ENCODE results near the gene TTLL5. TPM values are rescaled to one million over a fixed set of nuclear protein-coding genes. Genes with fewer than 3 reads are reported as not detected.

The TTLL5 gene
- polyA plus RNA-seq, 1 donor: 15.8 TPM

GRCh38 chr14:75702122-75702521, 41.1 kb downstream of the TTLL5 start:
- DNase-seq: no peak

DNA sequence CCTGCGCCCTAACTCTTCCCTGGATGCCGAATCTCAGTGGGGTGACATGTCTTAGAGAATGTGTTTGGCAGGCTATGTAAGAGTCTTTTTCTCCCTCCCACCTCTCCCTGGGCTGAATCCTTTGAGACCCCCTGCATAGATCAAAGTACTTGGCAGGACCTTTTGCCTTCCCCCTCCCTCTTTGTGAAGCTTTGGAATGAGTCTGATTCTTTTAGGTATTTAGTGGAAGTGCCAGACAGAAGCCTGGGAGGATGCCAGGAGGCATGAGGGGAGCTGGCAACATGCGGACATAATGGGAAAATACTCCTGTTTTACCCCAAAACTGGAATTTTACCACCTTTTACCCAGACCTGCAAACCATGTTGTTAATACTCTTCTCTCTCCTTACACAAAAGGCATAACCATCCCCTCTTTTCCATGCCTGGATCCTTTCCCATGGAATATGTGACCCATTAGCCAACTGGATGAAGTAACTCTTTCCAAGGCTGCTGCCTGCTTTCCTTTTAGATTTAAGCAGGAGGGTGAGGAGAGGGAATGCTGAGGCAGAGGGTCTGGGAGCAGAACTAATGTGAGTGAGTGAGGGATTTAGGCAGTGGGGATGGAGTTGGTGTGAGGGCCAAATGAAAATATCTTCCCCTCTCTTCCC, 41.7 kb downstream of the TTLL5 start:
- peak; percentile 83 for DNase-seq

DNA sequence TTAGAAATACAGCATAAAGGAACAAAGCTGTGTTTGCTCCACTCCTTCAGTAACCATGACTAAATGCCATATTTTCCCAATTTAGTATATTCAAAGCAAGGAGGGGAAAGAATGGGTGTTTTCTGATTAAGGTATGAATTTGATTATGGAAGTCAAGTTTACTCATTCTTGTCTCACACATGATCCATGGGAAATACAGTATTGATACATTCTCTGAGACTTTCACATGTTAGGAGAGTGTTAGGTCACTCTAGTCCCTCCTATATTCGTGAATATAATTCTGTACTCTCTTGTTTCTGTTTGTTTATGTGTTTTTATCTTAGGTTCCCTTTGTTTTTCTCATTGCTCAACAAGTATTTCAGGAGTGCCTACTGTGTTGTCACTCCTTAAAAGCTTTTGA, 42.4 kb downstream of the TTLL5 start:
- no peak for DNase-seq

DNA sequence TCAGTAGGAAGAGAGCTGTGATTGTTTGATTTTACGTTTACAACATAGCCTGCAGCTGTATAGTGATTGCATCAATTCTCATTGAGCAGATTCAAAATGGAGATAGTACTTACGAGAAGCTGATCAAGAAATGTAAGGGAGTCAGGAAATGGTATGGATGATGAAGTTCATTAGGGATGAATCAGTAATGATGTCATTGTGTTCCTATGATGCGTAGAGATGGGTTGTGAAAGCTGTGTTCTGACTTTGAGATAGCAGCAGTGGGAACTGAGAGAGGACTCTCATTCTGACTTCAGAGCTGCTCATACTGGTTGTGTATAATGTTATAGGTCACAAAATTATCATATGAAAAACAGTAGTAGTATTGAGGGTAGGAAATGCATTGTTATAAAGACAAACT, 44.0 kb downstream of the TTLL5 start:
- no peak for DNase-seq

GRCh38 chr14:75709207-75709812, 48.3 kb downstream of the TTLL5 start:
- peak; percentile 87 for DNase-seq

GRCh38 chr14:75711105-75711795, 50.2 kb downstream of the TTLL5 start:
- no peak for DNase-seq

DNA sequence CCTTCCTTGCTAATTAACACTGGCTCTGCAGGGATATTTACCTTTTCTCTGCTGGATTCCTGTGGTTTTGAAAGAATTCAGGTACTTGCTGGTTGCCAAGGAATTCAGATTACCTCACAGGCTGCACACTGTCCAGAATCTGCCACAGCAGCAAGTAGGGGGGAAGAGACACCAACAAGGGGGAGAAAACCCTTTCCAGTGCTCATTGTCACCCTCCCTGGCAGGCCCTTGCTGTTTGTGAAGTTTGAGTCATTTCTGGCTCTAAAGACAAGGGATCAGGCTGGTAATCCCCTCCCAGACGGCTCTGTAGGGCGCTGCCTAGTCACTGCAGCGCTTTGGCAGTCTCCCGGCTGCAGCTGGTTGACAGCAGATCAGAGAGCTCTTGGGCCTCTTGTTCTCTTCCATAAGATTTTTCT, 50.8 kb downstream of the TTLL5 start:
- DNase-seq: peak; percentile 76

- no peak for DNase-seq
These were observed 53.9 kb downstream of the TTLL5 start for GRCh38 chr14:75714991-75715390.

GRCh38 chr14:75715926-75716780, 55.1 kb downstream of the TTLL5 start:
- DNase-seq: no peak

GRCh38 chr14:75717729-75718128, 56.7 kb downstream of the TTLL5 start:
- DNase-seq: no peak

GRCh38 chr14:75718199-75718598, 57.2 kb downstream of the TTLL5 start:
- DNase-seq: no peak

- no peak for DNase-seq
These were observed 59.1 kb downstream of the TTLL5 start for GRCh38 chr14:75720116-75720515.

GRCh38 chr14:75720842-75721498, 59.9 kb downstream of the TTLL5 start:
- DNase-seq: peak; percentile 79

DNA sequence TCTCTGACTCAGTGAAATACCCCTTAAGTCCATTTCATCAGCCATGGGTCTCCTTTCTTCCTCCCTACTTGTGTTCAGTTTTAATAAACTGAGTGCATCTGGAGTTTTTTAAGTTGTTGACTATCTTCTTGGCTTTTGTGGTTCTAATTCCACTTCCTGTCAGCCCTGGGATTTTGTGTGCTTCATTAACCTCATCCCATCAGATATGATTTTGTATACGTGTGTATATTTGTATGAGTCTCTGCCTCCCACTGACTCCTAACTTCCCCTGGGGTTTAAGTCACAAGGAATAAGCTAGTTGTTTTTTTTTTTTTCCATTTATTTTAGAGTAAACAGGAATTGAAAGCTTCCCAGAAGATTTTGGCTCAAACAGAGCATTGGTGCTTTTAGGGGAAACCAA, 62.7 kb downstream of the TTLL5 start:
- no peak for DNase-seq

DNA sequence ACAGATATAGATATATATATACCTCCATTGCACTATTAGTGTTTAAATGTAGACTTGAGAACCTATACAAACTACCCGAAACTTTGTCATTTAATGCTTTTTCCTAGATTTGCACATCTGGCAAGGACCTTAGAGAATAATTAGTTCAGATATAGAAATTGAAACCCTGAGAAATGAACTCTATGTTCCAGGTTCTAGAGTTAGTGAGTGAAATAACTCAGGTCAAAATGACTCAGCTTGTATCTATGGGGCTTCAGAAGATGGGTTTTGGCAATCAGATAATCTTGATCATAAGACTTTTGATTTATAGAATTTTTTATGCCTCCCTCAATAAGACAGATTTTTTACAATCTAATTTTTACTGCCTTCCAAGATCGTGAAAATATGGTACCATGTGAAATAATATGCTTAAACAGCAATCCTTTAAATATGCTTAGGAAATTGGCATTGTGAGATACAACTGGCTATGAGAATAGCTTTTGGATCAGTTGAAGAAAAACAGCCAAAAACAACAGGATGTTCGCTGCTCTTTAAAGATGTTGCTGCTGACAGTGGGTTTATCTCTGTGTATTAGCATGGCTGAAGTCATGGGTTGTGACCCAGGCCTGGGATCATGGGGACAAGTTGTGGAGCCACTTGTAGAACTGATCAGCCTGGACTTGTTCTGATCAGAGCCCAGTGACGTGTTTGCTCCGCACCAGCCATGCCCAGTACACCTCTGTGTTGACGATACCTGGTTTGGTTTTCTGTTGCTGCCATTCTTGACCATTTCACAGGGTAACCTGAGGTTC, 63.6 kb downstream of the TTLL5 start:
- DNase-seq: no peak

DNA sequence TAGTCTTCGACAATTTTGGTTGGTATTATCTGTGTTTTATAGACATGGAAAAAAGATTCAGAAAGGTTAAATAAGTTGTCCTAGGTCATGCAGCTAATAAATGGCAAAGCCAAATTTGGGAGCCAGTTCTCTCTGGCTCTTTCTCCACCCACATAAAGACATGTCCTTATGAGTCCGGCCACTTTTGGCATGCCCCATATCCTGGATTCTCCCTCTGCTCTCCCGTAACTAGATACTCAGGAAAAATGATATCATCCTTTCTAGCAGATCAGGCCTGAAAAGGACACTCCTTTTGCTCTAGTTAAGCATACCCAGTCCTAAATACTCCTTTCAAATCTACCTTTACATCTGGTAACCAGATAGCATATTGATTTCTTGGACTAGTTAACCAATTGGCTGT, 64.4 kb downstream of the TTLL5 start:
- peak; percentile 49 for DNase-seq

- no peak for DNase-seq
These were observed 65.3 kb downstream of the TTLL5 start for GRCh38 chr14:75726321-75726720.

DNA sequence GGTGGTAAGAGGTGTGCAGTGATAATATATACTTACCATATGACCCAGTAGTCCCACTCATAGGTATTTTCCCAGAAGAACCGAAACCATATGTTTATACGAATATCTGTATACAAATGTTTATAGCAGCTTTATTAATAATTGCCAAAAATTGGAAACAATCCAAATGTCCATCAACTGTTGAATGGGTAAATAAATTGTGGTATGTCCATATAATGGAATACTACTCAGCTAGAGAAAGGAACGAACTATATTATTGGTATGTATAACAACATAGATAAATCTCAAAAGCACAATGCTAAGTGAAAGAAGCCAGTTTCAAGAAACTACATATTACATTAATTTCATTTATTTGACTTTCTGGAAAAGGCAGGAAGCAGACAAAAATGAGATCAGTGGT, 66.1 kb downstream of the TTLL5 start:
- no peak for DNase-seq

- no peak for DNase-seq
These were observed 71.8 kb downstream of the TTLL5 start for GRCh38 chr14:75732888-75733287.

DNA sequence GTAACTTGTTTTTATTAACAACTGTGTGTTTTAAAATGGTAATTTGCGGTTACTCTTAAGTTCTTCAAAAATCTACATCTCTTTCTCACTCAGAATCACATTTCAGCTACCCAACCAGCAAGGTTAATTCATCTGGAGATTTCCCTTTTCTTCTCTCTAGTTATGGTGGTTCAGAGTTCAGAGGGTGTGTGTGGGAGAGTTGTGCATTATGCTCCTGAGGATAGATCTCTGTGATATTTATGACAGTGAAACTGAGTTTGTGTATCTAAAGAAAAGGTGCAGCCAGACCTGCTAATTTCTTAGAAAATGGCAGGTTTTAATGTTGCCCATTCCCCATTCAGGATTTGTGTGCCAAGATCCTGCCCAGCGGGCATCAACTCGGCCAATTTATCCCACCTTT, 73.8 kb downstream of the TTLL5 start:
- no peak for DNase-seq

GRCh38 chr14:75736845-75737485, 75.9 kb downstream of the TTLL5 start:
- no peak for DNase-seq

All from hindlimb muscle (tissue), 1 donor.